ENCODE measurements around the gene CACNB4. TPM values are rescaled to one million over a fixed set of nuclear protein-coding genes. Genes with fewer than 3 reads are reported as not detected.

The CACNB4 gene
- total and polyA plus RNA-seq, 2 of the 4 experiments (the other 2 are of a cell fraction), result 0.12 to 0.36 TPM

DNA sequence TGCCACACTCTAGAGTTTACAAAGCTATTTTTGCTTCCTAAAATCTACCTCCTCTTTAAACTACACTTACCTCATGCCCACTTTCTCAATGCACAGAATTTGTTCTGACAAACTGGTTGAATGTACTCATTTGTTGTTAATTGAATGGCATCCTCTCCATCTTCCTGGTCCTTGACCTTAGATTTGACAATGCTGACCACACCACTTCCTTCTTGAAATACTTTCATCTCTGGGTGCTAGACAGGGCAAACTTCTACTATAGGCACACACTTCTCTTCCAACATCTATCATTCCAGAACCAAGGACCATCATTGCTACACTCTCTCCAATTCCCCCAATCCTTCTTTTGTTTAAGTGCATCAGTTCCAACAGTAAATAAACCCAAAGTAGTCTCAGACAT is 292.9 kb downstream of the CACNB4 start:
- Histone ChIP-seq H3K4ac (ENCODE audit: low read depth, low read length) (no peak overlapping the region), H3K79me1 (ENCODE audit: low read depth in 1 of 2, low read length in 2 of 2) (peaks cover 6 to 7% of the 10 kb centered on the region in 2 experiments; a peak in 3 of 4 replicates), H3K18ac (ENCODE audit: low read depth, low read length) (no peak overlapping the region), H3K27me3 (ENCODE audit: control insufficient read depth, insufficient read depth, low read length) (no peaks in the 10 kb centered on the region), H3K4me3 (ENCODE audit: insufficient read depth, low read depth, low read length) (no peak overlapping the region), H3K9me3 (ENCODE audit: control insufficient read depth, insufficient read depth, low read length) (no peaks in the 10 kb centered on the region), H2BK120ac (ENCODE audit: low read depth, low read length) (no peak overlapping the region), H2BK5ac (ENCODE audit: low read depth, low read length, poor library complexity, severe bottlenecking) (no peak overlapping the region), H2AK9ac (replicated peaks; ENCODE audit: low read depth, low read length, poor library complexity) (no peak overlapping the region), H3K9ac (ENCODE audit: low read depth, low read length) (no peak overlapping the region), H4K5ac (ENCODE audit: low read depth, low read length) (no peak overlapping the region), H3K14ac (replicated peaks; ENCODE audit: low read depth, low read length) (no peak overlapping the region), H3K4me2 (ENCODE audit: low read depth, low read length) (no peak overlapping the region), H2AFZ (replicated peaks; ENCODE audit: low read length, poor library complexity) (no peak overlapping the region), H2AK5ac (ENCODE audit: low read depth, low read length) (no peak overlapping the region), H3K36me3 (ENCODE audit: control insufficient read depth, insufficient read depth, low read length) (peaks cover 6% of the 10 kb centered on the region), H4K20me1 (ENCODE audit: insufficient read depth, low read length) (no peaks in the 10 kb centered on the region), H2BK15ac (ENCODE audit: low read depth, low read length) (no peak overlapping the region), H3K23ac (ENCODE audit: low read depth, low read length) (no peak overlapping the region), H3K4me1 (ENCODE audit: control insufficient read depth, insufficient read depth, low read length) (no peaks in the 10 kb centered on the region), H3K9me1 (ENCODE audit: insufficient read depth, low read length) (no peaks in the 10 kb centered on the region; the same call in 1 of the 2 replicates), H4K8ac (ENCODE audit: low read depth in 2 of 2, low read length in 2 of 2) (no peak overlapping the region), H3K56ac (ENCODE audit: extremely low read depth, insufficient read depth, low read length) (no peak overlapping the region), H3K27ac (ENCODE audit: insufficient read depth, low read length) (no peak overlapping the region), H4K91ac (ENCODE audit: insufficient read depth, low read depth, low read length) (no peak overlapping the region), H2BK20ac (ENCODE audit: low read depth, low read length) (no peak overlapping the region)
- dilution Hi-C loops (cut with HindIII; ENCODE audit: low sequenced_read_pairs, unreplicated experiment) (no loop called here), intact Hi-C loops (cut with micrococcal nuclease) (no loop called here), in situ Hi-C loops (cut with MboI; ENCODE audit: low sequenced_read_pairs) (no loop called here)
- no peak for ATAC-seq (ENCODE audit: low read depth)
- ChIA-PET POLR2A (ENCODE audit: unreplicated experiment) (no interaction called here), CTCF (no interaction called here)
- BruUV-seq (replicated peaks), result no TSS peak
- no peak for DNase-seq
- TF ChIP-seq CHD1 (IDR thresholded peaks at IDR 0.05; ENCODE audit: low read depth, low read length), result no peak
- no peak for TF ChIP-seq MAZ (IDR thresholded peaks at IDR 0.05; ENCODE audit: borderline replicate concordance, low read depth, low read length)
- TF ChIP-seq POLR2A (IDR thresholded peaks at IDR 0.05; ENCODE audit: low read depth, low read length), result no peak
- no peak for TF ChIP-seq RFX5 (IDR thresholded peaks at IDR 0.05; ENCODE audit: low read depth, low read length)
- TF ChIP-seq MXI1 (IDR thresholded peaks at IDR 0.05; ENCODE audit: borderline replicate concordance, low read depth, low read length), result no peak
- TF ChIP-seq, protein P1, sequence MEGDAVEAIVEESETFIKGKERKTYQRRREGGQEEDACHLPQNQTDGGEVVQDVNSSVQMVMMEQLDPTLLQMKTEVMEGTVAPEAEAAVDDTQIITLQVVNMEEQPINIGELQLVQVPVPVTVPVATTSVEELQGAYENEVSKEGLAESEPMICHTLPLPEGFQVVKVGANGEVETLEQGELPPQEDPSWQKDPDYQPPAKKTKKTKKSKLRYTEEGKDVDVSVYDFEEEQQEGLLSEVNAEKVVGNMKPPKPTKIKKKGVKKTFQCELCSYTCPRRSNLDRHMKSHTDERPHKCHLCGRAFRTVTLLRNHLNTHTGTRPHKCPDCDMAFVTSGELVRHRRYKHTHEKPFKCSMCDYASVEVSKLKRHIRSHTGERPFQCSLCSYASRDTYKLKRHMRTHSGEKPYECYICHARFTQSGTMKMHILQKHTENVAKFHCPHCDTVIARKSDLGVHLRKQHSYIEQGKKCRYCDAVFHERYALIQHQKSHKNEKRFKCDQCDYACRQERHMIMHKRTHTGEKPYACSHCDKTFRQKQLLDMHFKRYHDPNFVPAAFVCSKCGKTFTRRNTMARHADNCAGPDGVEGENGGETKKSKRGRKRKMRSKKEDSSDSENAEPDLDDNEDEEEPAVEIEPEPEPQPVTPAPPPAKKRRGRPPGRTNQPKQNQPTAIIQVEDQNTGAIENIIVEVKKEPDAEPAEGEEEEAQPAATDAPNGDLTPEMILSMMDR (conservative IDR thresholded peaks at IDR 0.05; ENCODE audit: low read depth, low read length), result no peak
- no peak for TF ChIP-seq RAD21 (IDR thresholded peaks at IDR 0.05; ENCODE audit: low read length)
- TF ChIP-seq MAFK (IDR thresholded peaks at IDR 0.05; ENCODE audit: low read depth, low read length), result no peak
- TF ChIP-seq NFE2L2 (IDR thresholded peaks at IDR 0.05; ENCODE audit: low read depth, low read length), result no peak
- no peak for TF ChIP-seq CEBPB (IDR thresholded peaks at IDR 0.05; ENCODE audit: low read depth, low read length)
- no peak for TF ChIP-seq SMC3 (IDR thresholded peaks at IDR 0.05; ENCODE audit: low read depth, low read length)
- no peak for TF ChIP-seq BHLHE40 (IDR thresholded peaks at IDR 0.05; ENCODE audit: low read depth, low read length)
- TF ChIP-seq FOS (IDR thresholded peaks at IDR 0.05; ENCODE audit: low read depth, low read length), result no peak
- TF ChIP-seq, protein P2, sequence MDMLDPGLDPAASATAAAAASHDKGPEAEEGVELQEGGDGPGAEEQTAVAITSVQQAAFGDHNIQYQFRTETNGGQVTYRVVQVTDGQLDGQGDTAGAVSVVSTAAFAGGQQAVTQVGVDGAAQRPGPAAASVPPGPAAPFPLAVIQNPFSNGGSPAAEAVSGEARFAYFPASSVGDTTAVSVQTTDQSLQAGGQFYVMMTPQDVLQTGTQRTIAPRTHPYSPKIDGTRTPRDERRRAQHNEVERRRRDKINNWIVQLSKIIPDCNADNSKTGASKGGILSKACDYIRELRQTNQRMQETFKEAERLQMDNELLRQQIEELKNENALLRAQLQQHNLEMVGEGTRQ (IDR thresholded peaks at IDR 0.05; ENCODE audit: low read depth, low read length), result no peak
- TF ChIP-seq, protein P3, sequence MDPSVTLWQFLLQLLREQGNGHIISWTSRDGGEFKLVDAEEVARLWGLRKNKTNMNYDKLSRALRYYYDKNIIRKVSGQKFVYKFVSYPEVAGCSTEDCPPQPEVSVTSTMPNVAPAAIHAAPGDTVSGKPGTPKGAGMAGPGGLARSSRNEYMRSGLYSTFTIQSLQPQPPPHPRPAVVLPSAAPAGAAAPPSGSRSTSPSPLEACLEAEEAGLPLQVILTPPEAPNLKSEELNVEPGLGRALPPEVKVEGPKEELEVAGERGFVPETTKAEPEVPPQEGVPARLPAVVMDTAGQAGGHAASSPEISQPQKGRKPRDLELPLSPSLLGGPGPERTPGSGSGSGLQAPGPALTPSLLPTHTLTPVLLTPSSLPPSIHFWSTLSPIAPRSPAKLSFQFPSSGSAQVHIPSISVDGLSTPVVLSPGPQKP (IDR thresholded peaks at IDR 0.05; ENCODE audit: borderline replicate concordance, low read depth, low read length), result no peak
